ENCODE measurements around the gene NSMCE3.
"Not testable (repeated sequence)": the region's sequence is repeated elsewhere in the genome, so short reads cannot be mapped to it uniquely, and the experiment has no call there.

Gene NSMCE3

DNA sequence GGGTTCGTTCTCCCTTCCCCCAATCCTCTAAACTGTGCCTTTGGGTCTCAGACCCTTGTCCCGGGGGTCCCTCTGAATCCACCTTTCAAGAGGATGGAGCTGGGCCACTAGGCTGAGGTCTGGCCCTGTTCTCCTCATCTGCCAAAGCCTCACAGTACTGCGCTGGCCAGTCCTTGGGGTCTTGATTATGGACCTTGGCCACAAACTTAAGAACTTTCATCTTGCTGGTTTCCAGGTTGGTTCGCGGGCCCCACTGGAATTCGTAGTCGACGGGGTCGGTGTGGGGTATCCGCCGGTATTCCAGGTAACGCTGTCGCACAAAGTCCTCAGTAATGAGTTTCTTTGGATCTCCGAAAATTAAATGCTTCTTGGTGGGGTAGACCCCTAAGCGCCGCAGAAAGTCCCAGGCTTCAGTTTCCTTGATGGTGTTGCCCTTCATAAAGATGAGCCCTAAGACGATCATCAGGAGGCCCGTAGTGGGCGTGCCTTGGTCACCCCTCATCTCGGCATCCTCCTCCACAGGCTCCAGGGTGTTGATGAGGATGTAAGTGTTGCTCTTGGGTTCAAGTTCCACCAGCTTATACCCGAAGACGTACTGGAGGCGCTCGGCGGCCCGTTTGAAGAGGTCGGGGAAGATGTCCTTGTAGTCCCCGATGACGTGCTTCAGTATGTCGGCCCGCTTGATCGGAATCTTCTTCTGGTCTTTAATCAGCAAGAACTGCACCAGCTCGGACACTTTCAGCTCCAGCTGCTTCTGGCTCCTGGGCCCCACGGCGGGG is 727 bp downstream of the NSMCE3 start:
- DNase-seq, result no peak

- DNase-seq, result no peak
Observed at GRCh38 chr15:29266052-29266582, 3.5 kb downstream of the NSMCE3 start.

DNA sequence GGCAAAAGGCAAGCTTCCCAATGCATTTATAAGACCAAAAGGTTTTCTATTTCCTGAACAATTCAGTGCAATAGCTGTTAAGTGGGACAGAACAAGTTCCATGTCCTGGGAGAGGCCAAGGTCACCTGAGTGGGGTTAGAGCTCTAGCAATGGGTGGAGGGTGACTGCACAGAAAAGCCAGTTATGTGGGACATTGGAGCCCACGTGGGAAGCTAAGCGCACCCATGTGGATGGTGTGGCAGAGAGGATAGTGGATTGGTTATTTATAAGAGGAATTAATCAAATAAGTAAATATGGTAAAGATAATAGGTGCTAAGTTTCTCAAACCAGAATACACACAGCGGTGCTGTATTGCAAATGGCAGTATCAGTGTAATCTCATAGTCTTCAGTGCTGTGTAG is 6.3 kb downstream of the NSMCE3 start:
- no peak for DNase-seq

DNA sequence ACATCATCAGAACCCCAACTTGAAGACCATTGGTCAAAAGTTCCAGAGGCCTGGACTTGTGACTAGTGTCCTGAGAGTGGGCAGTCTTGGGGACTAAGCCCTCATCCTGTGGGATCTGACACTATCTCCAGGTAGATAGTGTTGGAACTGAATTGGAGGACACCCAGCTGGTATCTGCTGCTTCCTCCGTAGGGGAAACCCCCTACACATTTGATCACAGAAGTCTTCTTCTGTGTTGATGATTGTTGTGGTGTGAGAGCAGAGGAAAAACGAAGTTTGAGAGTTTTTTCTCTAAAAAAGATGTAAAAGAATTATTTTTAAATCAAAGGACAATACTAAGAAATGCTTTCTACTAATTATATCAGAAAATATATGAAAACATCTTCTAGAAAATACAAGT is 6.9 kb downstream of the NSMCE3 start:
- DNase-seq, result no peak

DNA sequence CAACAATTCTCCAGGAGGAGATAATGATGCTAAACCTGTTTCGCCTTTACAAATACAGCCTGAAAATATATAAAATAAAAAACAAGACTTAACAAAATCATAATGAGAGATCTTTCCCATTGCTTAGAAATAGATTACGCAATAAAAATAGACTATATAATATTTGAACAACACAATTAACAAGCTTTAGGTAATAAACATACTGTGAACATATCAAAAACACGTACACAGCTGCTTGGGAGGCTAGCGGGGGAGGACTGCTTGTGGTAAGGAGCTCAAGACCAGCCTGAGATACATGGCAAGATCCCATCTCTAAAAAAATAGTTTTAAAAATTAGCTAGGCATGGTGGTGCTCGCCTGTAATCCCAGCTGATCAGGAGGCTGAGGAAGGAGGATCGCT is 8.7 kb downstream of the NSMCE3 start:
- DNase-seq, result no peak

DNA sequence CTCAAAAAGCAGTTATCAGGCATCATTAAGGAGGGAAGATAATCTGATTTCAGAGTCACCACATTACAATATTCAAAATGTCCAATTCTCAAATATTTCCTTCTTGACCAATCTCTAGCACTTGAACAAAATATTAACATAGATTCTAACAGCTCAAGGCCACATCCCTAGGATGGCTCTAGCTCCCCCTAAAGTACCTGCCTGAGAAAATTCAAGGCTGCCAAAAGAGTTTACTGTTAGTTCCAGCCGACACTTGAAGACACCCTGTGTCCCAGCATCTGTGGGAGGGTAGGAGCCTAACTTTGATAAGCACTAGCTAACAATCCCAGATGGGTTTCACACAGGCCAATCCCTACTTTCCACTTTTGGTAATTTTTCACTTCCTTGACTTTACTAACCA is 10.4 kb downstream of the NSMCE3 start:
- DNase-seq, result no peak

DNA sequence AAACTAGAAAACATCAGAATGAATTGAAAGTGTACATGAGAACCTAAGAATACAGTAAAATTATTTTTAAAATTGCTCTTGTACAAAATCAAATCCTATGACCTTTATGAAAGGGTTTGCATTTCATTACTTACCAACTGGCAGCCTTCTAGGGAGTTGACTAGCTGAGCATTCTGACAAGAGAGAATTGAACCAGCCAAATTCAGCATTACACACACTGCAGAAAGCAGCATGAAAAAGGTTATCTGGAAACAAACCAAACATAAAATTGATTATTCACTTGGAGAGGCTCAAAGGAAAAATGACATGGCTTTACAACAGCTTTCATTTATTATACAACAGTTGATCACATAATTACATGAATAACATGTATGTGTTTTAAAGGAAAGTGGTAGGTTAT is 17.4 kb downstream of the NSMCE3 start:
- DNase-seq, result no peak

DNA sequence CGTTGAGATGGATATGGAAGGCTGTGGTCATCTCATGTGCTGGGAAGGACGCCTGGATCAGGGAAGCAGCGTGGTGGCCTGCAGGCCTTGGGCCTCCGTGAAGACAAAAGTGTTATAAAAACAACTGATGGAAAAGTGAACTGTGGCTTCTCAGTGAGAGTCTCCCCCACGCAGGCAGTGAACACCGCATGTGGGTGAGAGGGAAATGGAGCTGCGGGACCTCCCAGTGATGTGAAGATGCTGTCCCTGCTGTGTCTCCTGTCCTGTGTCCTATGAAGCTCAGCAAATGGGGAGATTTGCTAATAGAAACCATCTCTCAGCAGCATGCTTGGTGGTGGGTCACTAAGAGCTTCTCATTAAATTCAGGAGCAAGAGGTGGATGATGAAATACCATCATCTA is 25.1 kb downstream of the NSMCE3 start:
- DNase-seq, result no peak

DNA sequence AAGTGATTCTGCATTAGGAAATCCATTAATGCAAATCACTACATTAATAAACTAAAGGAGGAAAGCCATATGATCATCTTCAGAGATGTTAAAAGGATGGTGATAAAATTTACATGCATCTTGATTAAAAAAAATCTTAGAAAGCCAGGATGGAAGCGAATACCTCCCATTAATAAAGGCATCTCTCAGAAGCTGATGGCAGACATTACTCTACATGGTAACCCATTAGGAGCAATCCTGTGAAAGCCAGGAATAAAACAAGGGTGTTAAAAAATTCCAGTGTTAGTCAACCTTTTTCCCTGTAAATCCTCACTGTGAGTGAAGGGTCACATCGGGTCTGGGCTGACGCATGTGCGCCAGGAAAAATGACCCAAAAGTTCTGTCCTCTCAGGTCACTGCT is 25.5 kb downstream of the NSMCE3 start:
- DNase-seq, result no peak

DNA sequence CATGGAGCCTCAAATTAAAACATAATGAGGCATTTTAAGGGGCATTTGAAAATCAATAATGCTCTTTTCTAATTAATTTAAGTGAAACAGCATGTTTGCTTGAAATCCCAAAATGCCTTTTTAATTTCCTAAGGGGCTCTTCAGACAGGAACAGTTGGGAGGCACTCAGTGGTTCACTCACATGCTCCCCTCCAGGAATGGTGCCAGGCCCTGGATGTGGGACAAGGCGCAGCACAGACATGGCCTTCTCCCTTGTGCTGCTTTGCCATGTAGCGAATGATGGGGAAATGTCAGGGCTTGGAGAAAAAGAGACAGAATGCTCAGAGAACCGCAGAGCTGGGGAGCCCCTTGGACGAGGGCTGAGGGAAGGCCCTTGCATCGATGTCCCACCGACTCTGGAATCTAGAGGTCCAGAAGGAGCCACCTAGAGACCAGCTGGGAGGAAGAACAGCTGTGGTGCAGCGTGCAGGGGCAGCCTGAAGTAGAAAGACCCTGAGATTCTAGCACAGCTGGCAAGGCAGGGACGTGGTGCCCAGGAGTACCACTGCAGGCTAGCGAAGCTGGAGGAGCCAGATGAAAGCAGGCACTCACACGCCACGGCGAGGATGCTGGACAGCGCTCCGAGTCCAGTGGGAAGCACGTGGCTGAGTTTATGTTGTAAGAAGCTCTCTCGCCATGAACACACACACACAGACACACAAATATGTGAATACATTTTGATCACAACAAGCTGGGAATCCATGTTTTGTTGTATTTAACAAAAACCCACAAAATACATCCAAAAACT is 27.0 kb downstream of the NSMCE3 start:
- no peak for DNase-seq

DNA sequence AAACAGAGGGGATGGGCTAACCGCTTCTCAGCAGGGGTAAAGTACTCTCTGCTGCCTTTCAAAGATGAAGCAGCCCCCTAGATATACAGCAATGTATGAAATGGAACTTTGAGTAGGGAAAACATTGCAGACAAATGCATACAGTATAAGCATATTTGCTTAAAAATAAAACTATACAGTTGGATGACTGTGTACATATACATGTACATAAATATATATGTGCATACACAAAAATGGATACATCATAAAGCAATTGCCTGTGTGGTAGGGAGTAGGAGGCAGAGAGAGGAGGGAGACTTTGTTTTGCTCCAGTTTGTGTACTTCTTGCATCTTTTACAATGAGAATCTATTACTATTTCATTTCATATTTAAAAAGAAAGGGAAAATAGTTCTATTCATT is 28.4 kb downstream of the NSMCE3 start:
- DNase-seq, result no peak

- DNase-seq, result no peak
Observed at GRCh38 chr15:29239395-29239794, 30.2 kb downstream of the NSMCE3 start.

GRCh38 chr15:29233566-29233965 is 36.1 kb downstream of the NSMCE3 start:
- no peak for DNase-seq

DNA sequence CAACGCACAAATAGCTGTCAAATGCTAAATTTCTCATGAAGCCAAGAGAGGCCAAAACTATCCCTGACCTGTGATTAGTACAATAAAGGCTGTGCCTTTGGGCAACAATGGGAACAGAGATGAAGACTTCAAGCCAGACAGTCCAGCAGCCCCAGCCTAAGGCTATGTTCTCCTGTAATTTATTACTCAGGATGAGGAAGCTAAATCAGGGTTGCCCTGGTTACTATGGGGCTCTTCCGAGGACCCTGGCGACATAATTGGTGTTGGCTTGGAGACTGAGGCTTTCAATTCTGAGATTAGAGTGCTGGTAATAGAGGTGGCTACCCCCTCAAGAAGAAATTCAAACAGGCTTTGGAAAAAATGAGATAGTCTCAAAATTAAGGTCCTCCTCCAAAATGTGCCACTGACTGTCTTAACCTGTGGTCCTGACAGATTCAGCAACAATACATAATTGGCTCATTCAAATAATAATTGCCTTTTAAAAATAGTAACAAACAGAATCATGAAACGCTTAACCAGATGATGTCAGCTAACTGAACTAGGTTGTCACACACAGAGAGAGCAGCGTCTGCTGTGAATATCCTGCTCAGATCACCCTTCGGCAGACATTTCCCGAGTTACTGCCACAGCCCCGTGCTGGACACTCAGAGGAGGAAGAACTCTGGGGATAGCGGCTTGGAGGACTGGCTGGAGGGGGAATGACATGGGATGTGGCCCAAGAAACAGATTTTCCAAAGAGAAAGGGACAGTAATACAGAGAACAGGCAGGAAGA is 43.0 kb downstream of the NSMCE3 start:
- DNase-seq, result no peak

- no peak for DNase-seq
Observed at GRCh38 chr15:29225534-29226234, 43.9 kb downstream of the NSMCE3 start.

DNA sequence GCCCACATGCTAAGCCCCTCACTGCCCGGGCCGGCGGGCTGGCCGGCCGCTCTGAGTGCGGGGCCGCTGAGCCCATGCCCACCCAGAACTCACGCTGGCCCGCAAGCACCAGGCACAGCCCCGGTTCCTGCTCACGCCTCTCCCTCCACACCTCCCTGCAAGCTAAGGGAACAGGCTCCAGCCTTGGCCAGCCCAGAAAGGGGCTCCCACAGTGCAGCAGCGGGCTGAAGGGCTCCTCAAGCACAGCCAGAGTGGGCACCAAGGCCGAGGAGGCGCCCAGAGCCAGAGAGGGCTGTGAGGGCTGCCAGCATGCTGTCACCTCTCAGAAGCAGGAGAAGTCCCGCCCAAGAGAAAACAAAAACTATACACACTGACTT is 44.6 kb downstream of the NSMCE3 start:
- DNase-seq, result not testable (repeated sequence)

DNA sequence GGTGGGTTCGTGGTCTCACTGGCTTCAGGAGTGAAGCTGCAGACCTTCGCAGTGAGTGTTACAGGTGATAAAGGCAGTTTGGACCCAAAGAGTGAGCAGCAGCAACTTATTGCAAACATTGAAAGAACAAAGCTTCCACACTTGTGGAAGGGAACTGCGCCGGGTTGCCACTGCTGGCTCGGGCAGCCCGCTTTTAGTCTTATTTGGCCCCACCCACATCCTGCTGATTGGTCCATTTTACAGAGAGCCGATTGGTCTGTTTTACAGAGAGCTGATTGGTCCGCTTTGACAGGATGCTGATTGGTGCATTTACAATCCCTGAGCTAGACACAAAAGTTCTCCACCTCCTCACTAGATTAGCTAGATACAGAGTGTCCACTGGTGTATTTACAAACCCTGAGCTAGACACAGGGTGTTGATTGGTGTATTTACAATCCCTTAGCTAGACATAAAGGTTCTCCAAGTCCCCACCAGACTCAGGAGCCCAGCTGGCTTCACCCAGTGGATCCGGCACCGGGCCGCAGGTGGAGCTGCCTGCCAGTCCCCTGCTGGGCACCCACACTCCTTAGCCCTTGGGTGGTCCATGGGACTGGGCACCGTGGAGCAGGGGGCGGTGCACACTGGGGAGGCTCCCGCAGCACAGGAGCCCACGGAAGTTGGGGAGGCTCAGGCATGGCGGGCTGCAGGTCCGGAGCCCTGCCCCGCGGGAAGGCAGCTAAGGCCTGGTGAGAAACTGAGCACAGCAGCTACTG is 45.2 kb downstream of the NSMCE3 start:
- DNase-seq, result not testable (repeated sequence)

DNA sequence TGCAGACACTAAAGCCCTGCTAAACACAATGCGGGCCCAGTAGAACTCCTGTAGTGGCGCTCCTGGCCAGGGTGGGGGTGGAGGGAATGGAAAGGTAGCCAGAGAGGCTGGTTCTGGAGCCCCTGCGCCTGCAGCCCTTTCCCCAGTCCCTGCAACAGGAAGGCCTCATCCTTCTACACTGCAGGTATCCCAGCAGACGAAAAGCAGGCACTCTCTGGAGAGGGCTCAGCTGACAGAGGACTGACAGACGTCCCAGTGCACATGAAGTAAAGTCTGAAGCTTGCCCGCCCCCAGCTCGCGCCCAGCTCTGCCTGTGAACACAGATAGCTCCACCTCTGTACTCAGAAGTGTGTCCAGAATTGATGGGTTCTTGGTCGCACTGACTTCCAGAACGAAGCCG is 46.0 kb downstream of the NSMCE3 start:
- no peak for DNase-seq

- no peak for DNase-seq
Observed at GRCh38 chr15:29222129-29222853, 47.3 kb downstream of the NSMCE3 start.

GRCh38 chr15:29220852-29221251 is 48.8 kb downstream of the NSMCE3 start:
- no peak for DNase-seq

GRCh38 chr15:29216955-29217354 is 52.7 kb downstream of the NSMCE3 start:
- no peak for DNase-seq
